Mucosa of gallbladder (tissue), 1 donor: ENCODE measurements around the gene CGN. TPM values are rescaled to one million over a fixed set of nuclear protein-coding genes. Genes with fewer than 3 reads are reported as not detected.
"Not testable (repeated sequence)": the region's sequence is repeated elsewhere in the genome, so short reads cannot be mapped to it uniquely, and the experiment has no call there.

Experiments used
- DNase-seq: peaks from one replicate; pipeline ENCODE4 v3.0.0-alpha.2; 2020; ENCODE audit warnings: low spot score
- total RNA-seq: library from RNA; stranded (reverse); gene quantifications from one replicate; pipeline ENCODE4 v1.2.1, GENCODE V29; 2021
- donor health status: DM: no; HTN: no; CAD: no.

The CGN gene
- total RNA-seq, 1 donor from 2014 or later: 91.9 TPM

DNA sequence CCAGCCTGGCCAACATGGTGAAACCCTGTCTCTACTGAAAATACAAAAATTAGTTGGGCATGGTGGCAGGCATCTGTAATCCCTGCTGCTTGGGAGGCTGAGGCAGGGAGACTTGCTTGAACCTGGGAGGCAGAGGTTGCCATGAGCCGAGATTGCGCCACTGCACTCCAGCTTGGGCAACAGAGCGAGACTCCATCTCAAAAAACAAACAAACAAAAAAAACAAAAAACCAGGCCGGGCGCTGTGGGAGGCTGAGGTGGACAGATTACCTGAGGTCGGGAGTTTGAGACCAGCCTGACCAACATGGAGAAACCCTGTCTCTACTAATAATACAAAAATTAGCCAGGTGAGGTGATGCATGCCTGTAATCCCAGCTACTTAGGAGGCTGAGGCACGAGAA is 11.2 kb downstream of the CGN start:
- DNase-seq: not testable (repeated sequence)

DNA sequence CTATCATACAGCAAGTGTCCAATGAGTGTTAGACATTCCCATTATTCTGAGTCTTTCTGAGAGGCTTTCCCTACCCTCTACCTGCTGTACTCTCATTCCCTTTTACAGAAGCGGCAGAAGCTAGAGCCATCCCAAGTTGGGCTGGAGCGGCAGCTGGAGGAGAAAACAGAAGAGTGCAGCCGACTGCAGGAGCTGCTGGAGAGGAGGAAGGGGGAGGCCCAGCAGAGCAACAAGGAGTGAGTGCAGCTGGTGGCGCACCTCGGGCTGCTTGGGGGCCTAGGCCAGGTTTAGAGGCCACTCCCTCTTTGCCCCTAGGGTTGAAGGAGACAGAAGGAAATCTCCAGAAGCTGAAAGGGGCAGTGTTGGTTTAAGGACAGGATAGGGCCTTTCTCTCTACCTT is 12.1 kb downstream of the CGN start:
- no peak for DNase-seq

DNA sequence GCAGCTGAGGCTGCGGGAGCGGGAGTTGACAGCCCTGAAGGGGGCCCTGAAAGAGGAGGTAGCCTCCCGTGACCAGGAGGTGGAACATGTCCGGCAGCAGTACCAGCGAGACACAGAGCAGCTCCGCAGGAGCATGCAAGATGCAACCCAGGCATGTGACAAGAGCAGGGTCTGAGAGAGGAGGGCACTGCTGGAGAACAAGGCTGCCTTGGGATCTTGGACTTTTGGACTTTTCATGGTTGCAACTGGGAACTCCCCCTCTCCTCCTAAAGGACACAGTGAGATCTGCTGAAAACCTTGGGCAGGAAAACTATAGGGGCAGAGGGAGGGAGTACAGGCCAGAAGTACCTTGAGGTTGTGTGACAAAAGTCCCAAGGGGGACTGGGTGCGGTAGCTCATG is 13.5 kb downstream of the CGN start:
- DNase-seq: no peak

DNA sequence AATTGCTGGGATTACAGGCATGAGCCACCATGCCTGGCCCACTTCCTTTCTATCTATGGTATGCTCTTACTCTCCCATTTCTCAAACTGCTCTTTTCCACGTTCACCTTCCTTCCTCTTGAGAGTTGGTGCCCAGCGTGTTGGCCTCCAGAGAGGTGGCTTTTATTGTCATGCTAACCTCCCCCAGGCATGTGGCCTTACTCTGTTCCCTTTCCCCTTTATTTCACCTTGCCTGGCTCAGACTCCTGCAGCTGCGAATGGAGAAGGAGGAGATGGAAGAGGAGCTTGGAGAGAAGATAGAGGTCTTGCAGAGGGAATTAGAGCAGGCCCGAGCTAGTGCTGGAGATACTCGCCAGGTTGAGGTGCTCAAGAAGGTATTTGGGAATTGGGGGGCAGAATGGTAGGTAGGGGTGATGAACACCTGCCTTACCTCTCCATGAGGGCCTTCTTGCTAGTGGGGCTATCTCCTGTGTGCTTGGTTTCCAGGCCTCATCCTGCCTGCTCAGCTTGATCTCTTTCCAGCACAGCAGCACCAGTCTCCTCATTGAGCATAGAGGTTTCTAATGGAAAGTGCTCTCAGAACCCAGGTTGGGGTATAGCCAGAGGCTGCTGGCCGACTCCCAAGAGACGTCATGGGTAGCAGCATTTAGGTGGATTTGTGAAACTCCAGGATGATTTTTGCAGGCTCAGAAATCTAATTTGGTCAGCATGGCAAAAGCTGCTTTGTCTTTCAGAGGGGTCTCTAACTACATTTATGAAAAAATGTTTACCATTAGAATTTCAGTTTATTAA is 15.7 kb downstream of the CGN start:
- no peak for DNase-seq

DNA sequence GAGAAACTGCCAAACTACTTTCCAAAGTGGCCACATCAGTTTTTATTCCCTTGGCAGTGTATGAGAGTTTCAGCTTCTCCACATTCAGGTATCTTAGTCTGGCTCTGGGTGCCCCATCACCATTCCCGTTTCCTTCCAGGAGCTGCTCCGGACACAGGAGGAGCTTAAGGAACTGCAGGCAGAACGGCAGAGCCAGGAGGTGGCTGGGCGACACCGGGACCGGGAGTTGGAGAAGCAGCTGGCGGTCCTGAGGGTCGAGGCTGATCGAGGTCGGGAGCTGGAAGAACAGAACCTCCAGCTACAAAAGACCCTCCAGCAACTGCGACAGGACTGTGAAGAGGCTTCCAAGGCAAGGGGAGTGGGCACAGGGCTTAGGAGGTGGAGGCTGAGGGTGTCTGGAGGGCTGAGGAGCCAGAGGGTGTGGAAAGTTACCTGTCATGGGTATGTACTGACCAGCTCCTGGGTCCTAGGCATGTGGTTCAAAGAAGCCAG is 18.1 kb downstream of the CGN start:
- DNase-seq: no peak

DNA sequence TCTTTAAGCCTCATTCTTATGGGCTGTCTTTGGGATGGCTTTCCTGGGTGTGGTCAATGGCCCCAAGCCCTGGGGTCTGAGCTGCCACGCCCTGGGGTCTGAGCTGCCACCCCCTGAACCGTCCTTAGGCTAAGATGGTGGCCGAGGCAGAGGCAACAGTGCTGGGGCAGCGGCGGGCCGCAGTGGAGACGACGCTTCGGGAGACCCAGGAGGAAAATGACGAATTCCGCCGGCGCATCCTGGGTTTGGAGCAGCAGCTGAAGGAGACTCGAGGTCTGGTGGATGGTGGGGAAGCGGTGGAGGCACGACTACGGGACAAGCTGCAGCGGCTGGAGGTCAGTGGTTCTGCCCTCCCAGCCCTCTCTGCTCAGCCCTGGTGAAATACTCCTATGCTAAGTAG is 18.6 kb downstream of the CGN start:
- DNase-seq: no peak

DNA sequence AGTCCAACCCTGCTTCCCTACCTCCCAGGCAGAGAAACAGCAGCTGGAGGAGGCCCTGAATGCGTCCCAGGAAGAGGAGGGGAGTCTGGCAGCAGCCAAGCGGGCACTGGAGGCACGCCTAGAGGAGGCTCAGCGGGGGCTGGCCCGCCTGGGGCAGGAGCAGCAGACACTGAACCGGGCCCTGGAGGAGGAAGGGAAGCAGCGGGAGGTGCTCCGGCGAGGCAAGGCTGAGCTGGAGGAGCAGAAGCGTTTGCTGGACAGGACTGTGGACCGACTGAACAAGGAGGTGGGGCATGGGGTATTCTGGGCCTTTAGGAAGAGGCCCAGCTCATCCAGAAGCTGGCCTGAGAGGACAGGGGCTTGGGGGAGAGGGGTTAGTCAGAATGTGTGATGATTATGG is 19.3 kb downstream of the CGN start:
- DNase-seq: no peak

DNA sequence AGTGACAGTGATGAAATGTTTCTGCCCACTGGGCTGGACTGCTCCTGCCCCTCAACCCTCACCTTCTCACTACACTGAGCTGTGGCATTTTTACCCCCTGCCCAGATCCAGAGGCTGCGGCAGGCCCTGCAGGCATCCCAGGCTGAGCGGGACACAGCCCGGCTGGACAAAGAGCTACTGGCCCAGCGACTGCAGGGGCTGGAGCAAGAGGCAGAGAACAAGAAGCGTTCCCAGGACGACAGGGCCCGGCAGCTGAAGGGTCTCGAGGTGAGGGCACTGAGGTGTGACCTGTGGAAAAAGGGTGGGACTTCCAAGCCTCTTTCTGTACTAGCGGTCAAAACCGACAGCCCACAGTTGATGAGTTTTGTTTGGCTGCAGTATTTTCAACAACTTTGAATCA is 22.7 kb downstream of the CGN start:
- DNase-seq: no peak

DNA sequence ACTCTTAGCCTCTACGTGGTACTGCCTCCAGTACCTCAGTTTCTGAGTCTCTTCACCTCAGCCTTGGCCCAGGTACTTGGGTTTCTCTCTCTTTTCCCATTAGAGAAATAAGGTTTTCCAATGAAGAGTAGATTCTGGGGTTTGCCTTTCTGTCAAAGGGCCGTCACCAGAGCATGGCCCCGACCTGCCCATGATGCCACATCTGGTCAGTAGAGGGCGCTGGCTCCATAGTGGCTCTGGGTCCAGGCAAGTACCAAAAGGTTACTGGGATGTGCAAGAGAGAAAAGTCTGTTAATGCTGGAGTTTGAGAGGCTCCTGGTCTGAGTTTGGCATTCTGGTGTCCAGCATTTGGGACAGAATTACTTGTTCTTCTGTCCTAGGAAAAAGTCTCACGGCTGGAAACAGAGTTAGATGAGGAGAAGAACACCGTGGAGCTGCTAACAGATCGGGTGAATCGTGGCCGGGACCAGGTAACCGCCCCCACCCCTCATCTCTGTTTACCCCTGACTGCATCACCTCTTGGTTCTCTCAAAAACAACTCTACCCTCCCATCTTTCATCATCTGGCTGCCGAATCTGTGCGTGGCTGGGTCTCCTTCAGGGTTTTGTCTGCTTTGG is 23.6 kb downstream of the CGN start:
- peak; percentile 71 for DNase-seq

DNA sequence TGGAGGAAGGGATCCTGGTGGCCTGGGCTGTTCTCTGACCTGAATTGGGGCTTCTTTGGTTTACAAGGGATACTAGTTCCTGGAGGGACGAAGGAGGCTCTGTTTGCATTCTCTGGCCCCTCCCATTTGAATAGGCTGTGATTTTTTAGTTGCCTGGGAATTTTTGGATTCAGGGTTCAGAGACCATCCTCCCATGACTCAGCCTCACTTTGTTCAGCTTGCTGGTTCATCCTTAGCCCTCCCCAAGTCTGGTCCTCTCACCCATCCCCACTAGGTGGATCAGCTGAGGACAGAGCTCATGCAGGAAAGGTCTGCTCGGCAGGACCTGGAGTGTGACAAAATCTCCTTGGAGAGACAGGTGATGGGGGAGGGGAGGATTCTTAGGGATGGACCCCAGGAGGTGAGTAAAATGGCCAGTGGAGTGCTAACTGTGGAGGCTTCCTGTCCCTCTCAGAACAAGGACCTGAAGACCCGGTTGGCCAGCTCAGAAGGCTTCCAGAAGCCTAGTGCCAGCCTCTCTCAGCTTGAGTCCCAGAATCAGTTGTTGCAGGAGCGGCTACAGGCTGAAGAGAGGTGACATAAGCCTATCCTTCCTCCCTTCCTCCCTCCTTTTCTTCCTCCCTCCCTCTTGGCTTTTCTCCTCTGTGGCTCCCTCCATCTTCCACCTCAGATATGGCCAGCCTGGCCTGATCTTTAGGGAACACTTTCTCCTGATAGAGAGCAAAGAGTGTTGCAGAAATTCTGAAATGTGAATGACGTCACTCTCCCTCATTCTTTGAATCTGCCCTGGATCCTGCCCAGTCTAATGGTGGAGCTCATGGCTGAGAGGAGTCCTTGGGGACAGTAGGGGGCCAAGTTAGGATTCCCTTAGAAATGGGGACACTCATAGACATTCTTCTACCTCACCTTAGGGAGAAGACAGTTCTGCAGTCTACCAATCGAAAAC is 24.4 kb downstream of the CGN start:
- DNase-seq: no peak

DNA sequence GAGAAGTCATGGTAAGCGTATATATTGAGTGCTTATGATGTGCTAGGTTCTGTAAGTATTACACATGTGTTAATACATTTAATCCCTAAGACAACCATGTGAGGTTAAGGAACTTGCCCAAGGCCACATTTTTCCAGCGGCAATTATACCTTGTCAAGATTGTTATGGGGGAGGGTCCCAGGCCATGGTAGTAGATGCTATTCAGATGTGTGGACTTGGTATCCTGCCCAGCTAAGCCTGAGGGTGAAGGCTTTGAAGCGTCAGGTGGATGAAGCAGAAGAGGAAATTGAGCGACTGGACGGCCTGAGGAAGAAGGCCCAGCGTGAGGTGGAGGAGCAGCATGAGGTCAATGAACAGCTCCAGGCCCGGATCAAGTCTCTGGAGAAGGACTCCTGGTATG is 25.3 kb downstream of the CGN start:
- DNase-seq: no peak

DNA sequence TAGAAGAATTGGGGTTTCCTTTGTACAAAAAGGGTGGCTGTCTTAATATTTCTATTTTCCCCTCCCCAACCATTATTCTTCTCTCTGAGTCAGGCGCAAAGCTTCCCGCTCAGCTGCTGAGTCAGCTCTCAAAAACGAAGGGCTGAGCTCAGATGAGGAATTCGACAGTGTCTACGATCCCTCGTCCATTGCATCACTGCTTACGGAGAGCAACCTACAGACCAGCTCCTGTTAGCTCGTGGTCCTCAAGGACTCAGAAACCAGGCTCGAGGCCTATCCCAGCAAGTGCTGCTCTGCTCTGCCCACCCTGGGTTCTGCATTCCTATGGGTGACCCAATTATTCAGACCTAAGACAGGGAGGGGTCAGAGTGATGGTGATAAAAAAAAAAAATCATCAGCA is 25.9 kb downstream of the CGN start:
- no peak for DNase-seq

DNA sequence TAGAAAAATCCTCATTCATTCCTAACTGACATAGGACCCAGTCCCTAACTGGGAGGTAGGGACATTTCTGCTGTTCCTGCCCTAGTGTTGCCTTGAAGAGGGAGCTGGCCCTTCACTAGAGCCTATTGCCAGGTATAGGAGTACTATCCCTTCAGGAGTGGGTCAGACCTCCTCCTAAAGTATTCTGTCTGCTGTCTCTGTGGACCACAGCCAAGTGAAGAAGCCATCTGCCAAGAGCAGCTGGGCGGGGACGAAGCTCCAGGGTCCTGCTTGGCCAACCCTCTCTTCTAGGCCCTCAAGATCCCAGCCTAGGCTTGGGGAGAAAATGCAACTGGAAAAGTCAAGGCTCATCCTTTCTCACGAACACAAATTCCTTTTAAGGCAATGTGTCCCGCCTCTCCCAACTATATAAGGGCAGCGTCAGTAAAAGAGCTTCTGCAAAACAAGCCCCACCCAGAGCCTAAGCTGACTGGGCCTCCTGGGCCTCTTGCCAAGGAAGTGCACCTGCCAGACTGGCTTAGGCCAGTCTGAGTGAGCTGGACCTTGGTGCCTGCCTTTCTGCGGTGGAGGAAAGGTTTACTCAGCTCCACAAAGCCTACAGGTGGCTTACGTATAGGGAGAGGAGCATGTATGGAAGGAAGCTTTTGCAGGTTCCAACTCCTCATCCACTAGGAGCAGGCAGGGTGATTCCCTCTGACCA is 28.3 kb downstream of the CGN start:
- peak; percentile 93 for DNase-seq

DNA sequence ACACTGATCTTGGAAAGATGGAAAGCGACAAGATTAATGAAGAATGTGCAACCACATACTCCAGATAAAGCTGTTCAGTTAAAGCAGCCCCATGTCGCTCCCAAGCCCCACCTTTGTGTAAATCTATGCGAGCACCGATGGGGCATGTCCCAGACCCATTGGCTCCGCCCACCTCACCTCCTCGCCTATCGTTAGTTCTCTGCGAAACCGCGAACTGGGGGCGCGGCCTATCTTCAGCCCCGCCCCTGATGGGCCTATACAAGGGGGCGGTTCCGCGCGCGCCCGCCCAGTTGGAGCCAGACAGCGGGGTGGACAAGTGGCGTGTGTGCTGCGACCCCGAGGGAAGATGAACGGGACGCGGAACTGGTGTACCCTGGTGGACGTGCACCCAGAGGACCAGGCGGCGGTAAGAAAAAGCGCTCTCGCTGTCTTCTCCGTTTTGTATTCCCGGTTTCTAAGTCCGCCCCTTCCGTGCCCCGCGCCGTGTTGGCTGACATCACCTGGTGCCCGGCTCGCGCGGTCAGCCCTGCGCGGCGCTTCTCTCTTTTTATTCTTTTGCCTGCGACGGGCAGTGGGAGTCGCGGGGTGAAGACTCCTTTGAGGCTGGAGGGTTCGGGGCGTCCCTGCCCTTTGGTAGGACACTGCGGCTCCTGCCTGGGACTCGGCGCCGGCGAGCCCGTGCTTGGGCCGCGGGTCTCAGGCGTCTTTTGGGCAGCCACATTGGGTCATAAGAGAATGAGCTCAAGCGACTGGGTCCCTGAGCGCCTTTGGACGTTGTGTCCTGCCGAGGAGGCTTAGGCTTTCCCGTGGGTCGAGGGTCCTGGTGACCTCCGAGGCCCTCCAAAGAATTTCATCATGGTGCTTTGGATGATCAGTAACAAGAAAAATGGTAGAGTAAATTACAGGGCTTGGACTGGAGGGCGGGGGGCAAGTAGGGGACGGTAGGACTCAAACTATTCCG is 29.1 kb downstream of the CGN start, which contains the start of gene TUFT1:
Gene TUFT1, plus strand, starts transcription at position 289 of the 961 bp plus-strand sequence. Its CDS starts 58 bp downstream, at position 347.
- DNase-seq: peak; percentile 94

DNA sequence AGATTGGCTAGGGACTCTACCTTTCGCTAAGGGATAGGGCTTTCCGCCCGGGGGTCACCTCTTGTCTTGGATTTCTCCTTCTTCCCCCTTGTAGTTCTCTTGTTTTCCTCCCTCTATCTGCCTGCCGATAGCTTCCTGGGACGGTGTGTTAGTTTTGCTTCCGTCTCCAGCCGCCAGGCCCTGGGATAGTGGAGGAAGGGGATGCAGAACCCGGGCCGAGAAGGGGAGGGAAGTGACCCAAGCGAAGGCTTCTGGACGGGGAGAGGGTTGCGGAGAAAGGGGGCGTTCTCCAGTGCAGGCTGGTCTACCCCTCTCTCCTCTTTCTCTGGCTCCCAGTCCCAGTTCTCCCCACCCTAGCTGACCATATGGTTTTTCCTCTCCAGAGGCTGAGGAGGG is 29.8 kb downstream of the CGN start:
- DNase-seq: no peak

DNA sequence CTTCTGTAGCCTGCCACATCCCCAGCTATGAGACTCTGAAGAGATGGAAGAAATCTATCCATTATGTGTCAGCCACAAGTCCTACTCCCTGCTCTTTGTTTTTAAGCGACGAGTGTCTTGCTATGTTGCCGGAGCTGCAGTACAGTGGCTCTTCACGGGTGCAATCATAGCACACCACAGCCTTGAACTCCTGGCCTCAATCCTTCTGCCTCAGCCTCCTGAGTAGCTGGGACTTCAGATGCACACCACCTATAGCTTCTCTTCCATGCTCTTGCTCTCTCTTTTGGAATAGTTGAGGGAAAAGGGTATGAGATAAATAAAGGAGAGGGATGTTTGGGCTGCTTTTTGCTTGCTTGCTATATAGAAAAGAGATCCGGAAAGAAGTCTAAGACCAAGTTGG is 30.6 kb downstream of the CGN start:
- DNase-seq: no peak

DNA sequence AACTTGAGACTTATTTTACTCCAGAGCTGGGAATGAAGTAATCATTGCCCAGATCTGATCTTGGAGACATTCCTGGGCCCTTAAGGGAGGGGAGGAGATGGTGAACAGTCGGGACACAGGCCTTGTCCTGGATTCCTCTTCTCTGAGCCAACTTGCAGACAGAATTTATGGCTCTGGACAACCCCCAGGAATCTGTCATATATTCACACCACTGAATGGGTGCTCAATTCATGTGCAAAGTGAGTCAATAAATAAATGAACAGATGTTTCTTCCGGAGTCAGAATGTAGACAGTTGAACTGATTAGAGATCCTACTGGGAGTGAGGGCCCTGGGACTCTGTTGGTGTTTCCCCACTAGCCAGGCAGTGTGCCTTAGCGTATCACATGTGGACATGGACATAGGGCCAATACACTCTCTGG is 31.5 kb downstream of the CGN start:
- no peak for DNase-seq

DNA sequence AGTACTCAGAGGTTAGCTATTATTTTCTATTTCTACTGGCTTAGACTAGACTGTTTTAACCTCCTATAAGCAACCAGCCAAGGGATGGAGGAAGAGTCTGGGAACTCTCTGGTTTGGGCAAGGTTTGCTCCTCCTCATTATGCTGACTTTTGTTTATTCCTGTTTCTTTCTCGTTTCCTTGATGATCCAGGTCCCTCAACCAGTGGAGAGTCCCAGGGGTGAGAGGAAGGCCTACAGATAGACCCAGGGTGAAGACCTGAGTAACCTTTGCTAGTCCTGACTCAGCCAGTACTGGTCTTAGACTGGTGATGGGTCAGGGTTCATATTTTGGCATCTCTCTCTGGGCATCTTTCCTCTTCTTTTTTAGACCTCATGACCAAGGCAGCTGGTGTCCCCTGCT is 34.4 kb downstream of the CGN start:
- DNase-seq: no peak

DNA sequence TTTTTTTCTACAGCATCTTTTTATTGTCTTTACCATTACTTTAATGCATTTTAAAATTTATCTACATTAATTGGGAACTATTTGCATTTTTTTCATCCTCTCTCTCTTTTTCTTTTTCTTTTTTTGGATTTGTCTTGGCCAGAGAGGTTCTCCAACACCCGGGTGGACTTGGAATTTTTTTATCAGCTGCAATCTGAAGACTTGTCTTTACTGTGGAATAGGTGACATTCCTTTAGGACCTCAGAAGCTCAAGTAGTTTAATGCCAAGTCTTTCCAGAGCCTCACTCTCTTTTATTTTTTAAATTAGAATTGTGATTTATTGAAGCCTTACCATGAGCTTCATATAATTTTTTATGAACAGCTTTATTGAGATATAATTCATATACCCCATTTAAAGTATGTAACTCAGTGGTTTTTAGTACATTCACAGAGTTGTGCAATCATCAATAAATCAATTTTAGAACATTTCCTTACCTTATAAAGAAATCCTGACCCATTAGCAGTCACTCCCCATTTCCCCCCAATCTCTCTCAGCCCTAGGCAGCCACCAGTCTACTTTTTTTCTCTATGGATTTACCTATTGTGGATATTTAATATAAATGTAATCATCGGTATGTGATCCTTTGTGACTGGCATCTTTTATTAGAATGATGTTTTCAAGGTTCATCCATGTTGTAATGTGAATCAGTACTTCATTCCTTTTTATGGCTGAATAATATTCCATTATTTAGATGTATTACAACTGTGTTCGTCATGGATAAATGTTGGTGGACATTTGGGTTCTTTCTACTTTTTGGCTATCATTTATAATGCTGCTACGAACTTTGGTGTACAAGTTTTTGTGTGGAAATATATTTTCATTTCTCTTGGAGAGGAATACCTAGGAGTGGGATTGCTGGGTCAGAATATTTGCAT is 35.1 kb downstream of the CGN start:
- no peak for DNase-seq
